Activated naive CD8-positive, alpha-beta T cell treated with anti-CD3 and anti-CD28 coated beads, Interleukin-2, amount 50 U/mL, for 24 hours (primary cell): ENCODE results near the gene LSP1.

Source experiments
- ATAC-seq: fragments of 150-1000 bp; cut with Tn5 transposase; one replicate; pipeline ENCODE4 v1.10.0; 2021
- DNase-seq: peaks from one replicate; pipeline ENCODE4 v3.0.0; 2021
- H3K27ac Mint-ChIP-seq: one replicate; pipeline ENCODE4 v1.8.0; 2021; ENCODE audit warnings: mild to moderate bottlenecking, mixed read lengths
- H3K27me3 Mint-ChIP-seq: one replicate; pipeline ENCODE4 v1.8.0; 2021; ENCODE audit warnings: mixed read lengths
- H3K36me3 Mint-ChIP-seq: one replicate; pipeline ENCODE4 v1.8.0; 2021; ENCODE audit warnings: low read depth, mixed read lengths
- H3K4me1 Mint-ChIP-seq: one replicate; pipeline ENCODE4 v1.8.0; 2021; ENCODE audit warnings: mixed read lengths
- H3K4me3 Mint-ChIP-seq: one replicate; pipeline ENCODE4 v1.8.0; 2021; ENCODE audit warnings: mild to moderate bottlenecking, moderate library complexity, mixed read lengths
- H3K9me3 Mint-ChIP-seq: one replicate; pipeline ENCODE4 v1.8.0; 2021; ENCODE audit warnings: mixed read lengths

Gene LSP1

GRCh38 chr11:1920128-1920908 lies 67.4 kb downstream of the LSP1 start:
- Mint-ChIP-seq H3K27me3 (peaks cover 4% of the 10 kb centered on the region), H3K4me3 (no peak overlapping the region), H3K36me3 (no peaks in the 10 kb centered on the region), H3K4me1 (peaks cover 11% of the 10 kb centered on the region), H3K27ac (no peak overlapping the region), H3K9me3 (peaks cover under 1% of the 10 kb centered on the region)
- ATAC-seq (no peak), DNase-seq (no peak)

- peaks cover 4% of the 10 kb centered on the region for H3K27me3 Mint-ChIP-seq
- no peaks in the 10 kb centered on the region for H3K36me3 Mint-ChIP-seq
- DNase-seq (no peak), ATAC-seq (no peak)
- H3K4me3 Mint-ChIP-seq: no peak overlapping the region
- H3K27ac Mint-ChIP-seq: no peak overlapping the region
- H3K4me1 Mint-ChIP-seq: peaks cover 6% of the 10 kb centered on the region
- no peaks in the 10 kb centered on the region for H3K9me3 Mint-ChIP-seq
Measured at GRCh38 chr11:1920909-1921573, 68.2 kb downstream of the LSP1 start.

GRCh38 chr11:1921574-1922141 lies 68.8 kb downstream of the LSP1 start:
- ATAC-seq (no peak), DNase-seq (no peak)
- peaks cover 6% of the 10 kb centered on the region for H3K27me3 Mint-ChIP-seq
- peaks cover 3% of the 10 kb centered on the region for H3K4me1 Mint-ChIP-seq
- H3K36me3 Mint-ChIP-seq: no peaks in the 10 kb centered on the region
- H3K27ac Mint-ChIP-seq: no peak overlapping the region
- H3K4me3 Mint-ChIP-seq: no peak overlapping the region
- no peaks in the 10 kb centered on the region for H3K9me3 Mint-ChIP-seq

- Mint-ChIP-seq H3K27me3 (peaks cover 6% of the 10 kb centered on the region), H3K9me3 (no peaks in the 10 kb centered on the region), H3K4me3 (no peak overlapping the region), H3K27ac (no peak overlapping the region), H3K36me3 (no peaks in the 10 kb centered on the region), H3K4me1 (peaks cover 3% of the 10 kb centered on the region)
- ATAC-seq (no peak), DNase-seq (no peak)
Measured at GRCh38 chr11:1922481-1923081, 69.7 kb downstream of the LSP1 start.

GRCh38 chr11:1923201-1923956 lies 70.5 kb downstream of the LSP1 start:
- no peaks in the 10 kb centered on the region for H3K36me3 Mint-ChIP-seq
- no peak overlapping the region for H3K27ac Mint-ChIP-seq
- peaks cover 3% of the 10 kb centered on the region for H3K4me1 Mint-ChIP-seq
- H3K9me3 Mint-ChIP-seq: no peaks in the 10 kb centered on the region
- peaks cover 6% of the 10 kb centered on the region for H3K27me3 Mint-ChIP-seq
- ATAC-seq: no peak
- DNase-seq: no peak
- H3K4me3 Mint-ChIP-seq: no peak overlapping the region

GRCh38 chr11:1924181-1924580 lies 71.3 kb downstream of the LSP1 start:
- Mint-ChIP-seq H3K9me3 (no peaks in the 10 kb centered on the region), H3K27ac (no peak overlapping the region), H3K4me1 (no peaks in the 10 kb centered on the region), H3K27me3 (peaks cover 6% of the 10 kb centered on the region), H3K4me3 (no peak overlapping the region), H3K36me3 (no peaks in the 10 kb centered on the region)
- no peak for DNase-seq
- no peak for ATAC-seq

- Mint-ChIP-seq H3K4me1 (no peaks in the 10 kb centered on the region), H3K4me3 (no peak overlapping the region), H3K36me3 (no peaks in the 10 kb centered on the region), H3K27me3 (peaks cover 6% of the 10 kb centered on the region), H3K27ac (no peak overlapping the region), H3K9me3 (no peaks in the 10 kb centered on the region)
- ATAC-seq: no peak
- no peak for DNase-seq
Measured at GRCh38 chr11:1924646-1925372, 71.9 kb downstream of the LSP1 start.

GRCh38 chr11:1925373-1926155 lies 72.7 kb downstream of the LSP1 start:
- Mint-ChIP-seq H3K9me3 (no peaks in the 10 kb centered on the region), H3K36me3 (no peaks in the 10 kb centered on the region), H3K4me3 (no peak overlapping the region), H3K4me1 (peaks cover 2% of the 10 kb centered on the region), H3K27me3 (peaks cover 8% of the 10 kb centered on the region), H3K27ac (no peak overlapping the region)
- DNase-seq: no peak
- no peak for ATAC-seq

GRCh38 chr11:1926156-1927025 lies 73.5 kb downstream of the LSP1 start:
- H3K27ac Mint-ChIP-seq: no peak overlapping the region
- ATAC-seq (no peak), DNase-seq (no peak)
- peaks cover 2% of the 10 kb centered on the region for H3K4me1 Mint-ChIP-seq
- no peak overlapping the region for H3K4me3 Mint-ChIP-seq
- no peaks in the 10 kb centered on the region for H3K36me3 Mint-ChIP-seq
- H3K27me3 Mint-ChIP-seq: peaks cover 8% of the 10 kb centered on the region
- no peaks in the 10 kb centered on the region for H3K9me3 Mint-ChIP-seq

- DNase-seq: no peak
- peaks cover 10% of the 10 kb centered on the region for H3K27me3 Mint-ChIP-seq
- no peak for ATAC-seq
Measured at GRCh38 chr11:1927026-1927847, 74.4 kb downstream of the LSP1 start.

GRCh38 chr11:1927848-1928469 lies 75.1 kb downstream of the LSP1 start:
- H3K27me3 Mint-ChIP-seq: peaks cover 10% of the 10 kb centered on the region
- no peak overlapping the region for H3K27ac Mint-ChIP-seq
- H3K4me1 Mint-ChIP-seq: peaks cover 2% of the 10 kb centered on the region
- H3K9me3 Mint-ChIP-seq: no peaks in the 10 kb centered on the region
- DNase-seq (no peak), ATAC-seq (no peak)
- no peak overlapping the region for H3K4me3 Mint-ChIP-seq
- H3K36me3 Mint-ChIP-seq: no peaks in the 10 kb centered on the region

More at GRCh38 chr11:1927026-1927847, 74.4 kb downstream of the LSP1 start:
- peaks cover 2% of the 10 kb centered on the region for H3K4me1 Mint-ChIP-seq
- no peak overlapping the region for H3K27ac Mint-ChIP-seq
- H3K9me3 Mint-ChIP-seq: no peaks in the 10 kb centered on the region
- no peaks in the 10 kb centered on the region for H3K36me3 Mint-ChIP-seq
- no peak overlapping the region for H3K4me3 Mint-ChIP-seq
